Muscle layer of colon (tissue), 2 donors: ENCODE measurements around the gene MFAP3.
A peak's percentile ranks its signal among the peaks of the same experiment; 100 is the strongest.

ENCODE experiments used
- H3K27ac ChIP-seq: one replicate; pipeline ENCODE4 v1.7.0; 2013; ENCODE audit warnings: low read depth, mild to moderate bottlenecking, low read length, moderate library complexity
- H3K27me3 ChIP-seq, 2 donors: one replicate each; pipeline ENCODE4 v1.7.0; 2013; ENCODE audit warnings: low read length in 2 of 2, mild to moderate bottlenecking in 2 of 2; ENCODE audit not compliant: insufficient read depth in 2 of 2, control insufficient read depth in 1 of 2
- H3K36me3 ChIP-seq: one replicate; pipeline ENCODE4 v1.7.0; 2013; ENCODE audit warnings: mild to moderate bottlenecking, low read length; ENCODE audit not compliant: insufficient read depth
- H3K4me1 ChIP-seq: one replicate; pipeline ENCODE4 v1.7.0; 2013; ENCODE audit warnings: mild to moderate bottlenecking, low read length; ENCODE audit not compliant: insufficient read depth
- H3K4me3 ChIP-seq, 2 donors: one replicate each; pipeline ENCODE4 v1.7.0; 2013; ENCODE audit warnings: low read length in 2 of 2, low read depth in 1 of 2, mild to moderate bottlenecking in 1 of 2, moderate library complexity in 1 of 2
- H3K9ac ChIP-seq: one replicate; pipeline ENCODE4 v1.7.0; 2013; ENCODE audit warnings: low read length
- H3K9me3 ChIP-seq: one replicate; pipeline ENCODE4 v1.7.0; 2013; ENCODE audit warnings: mild to moderate bottlenecking, low read length
- donor health status: abdominal sarcoma.
- donor health status: Adenocarcinoma of cecum.

MFAP3 gene

DNA sequence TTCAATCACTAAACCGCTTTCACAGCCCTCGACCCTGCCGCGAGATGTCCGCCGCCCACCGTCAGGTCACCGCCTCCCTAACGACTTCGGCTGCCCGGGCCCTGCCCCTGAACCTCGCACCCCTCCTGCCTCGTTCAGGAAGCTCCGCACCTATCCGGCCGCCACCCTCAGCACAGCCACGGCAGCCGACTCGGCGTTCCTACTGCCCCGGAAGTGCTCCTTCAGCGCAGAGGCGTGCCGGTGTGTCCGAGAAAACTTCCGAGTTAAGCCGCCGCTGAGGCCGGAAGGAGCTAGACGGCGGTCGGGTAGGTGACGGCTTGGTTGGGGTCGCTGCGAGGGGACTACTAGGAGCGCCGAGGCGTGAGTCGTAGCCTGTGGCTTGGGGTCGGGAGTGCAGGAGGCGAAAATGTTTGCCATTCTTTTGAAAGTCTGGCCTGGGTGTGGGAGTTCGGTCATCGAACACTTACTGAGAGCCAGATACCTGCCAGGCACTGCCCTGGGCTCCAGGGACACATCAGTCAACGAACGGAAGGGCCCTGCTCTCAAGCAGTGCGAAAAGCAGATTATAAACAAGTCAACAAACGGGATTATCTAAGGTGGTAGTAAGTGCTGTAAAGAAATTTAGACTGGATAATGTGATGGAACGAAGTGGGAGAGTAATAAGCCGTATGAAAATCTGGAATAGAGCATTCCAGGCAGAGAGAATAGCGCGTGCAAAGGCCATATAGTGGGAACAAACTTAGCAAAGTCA lies at the start of gene MFAP3, which contains the start of gene FAM114A2:
TSS of gene MFAP3 (plus strand) at position 261 of the 751 bp plus-strand sequence. CDS start 10,756 bp downstream, outside the sequence.
TSS of gene FAM114A2 (minus strand) at position 204 of the 751 bp plus-strand sequence. CDS start 3,957 bp downstream, outside the sequence.
- peaks cover 22% of the 10 kb centered on the region for H3K4me1 ChIP-seq
- H3K36me3 ChIP-seq = no peaks in the 10 kb centered on the region
- peak within 1 kb of the TSS; percentile 94 for H3K27ac ChIP-seq
- no peaks in the 10 kb centered on the region for H3K27me3 ChIP-seq
- no peaks in the 10 kb centered on the region for H3K9me3 ChIP-seq
- H3K9ac ChIP-seq = peak within 1 kb of the TSS; percentile 91
- H3K4me3 ChIP-seq = peak within 1 kb of the TSS; percentile 84 to 99

DNA sequence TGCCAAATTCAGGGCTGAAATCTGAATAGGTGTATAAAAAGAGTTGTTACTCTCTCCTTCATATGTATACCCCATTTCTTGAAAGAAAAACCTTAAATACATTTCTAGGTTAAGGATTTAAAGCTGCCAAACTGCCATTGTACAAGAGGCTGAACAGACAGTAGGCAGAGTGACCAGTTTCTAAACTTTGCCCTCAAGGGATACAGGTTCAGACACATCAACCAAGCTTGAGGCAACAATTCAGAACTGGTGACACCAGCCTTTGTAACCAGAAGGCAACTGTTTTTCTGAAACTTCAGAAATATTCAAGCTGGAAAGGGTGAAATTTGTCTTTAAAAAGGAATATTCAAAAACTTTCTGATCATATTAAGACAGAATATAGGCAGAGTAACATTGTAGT lies 47.6 kb upstream of the MFAP3 start:
- no peaks in the 10 kb centered on the region for H3K9me3 ChIP-seq
- no peak overlapping the region for H3K4me3 ChIP-seq
- no peak overlapping the region for H3K9ac ChIP-seq
- no peaks in the 10 kb centered on the region for H3K4me1 ChIP-seq
- H3K27ac ChIP-seq = no peak overlapping the region
- no peaks in the 10 kb centered on the region for H3K27me3 ChIP-seq
- H3K36me3 ChIP-seq = peaks cover 19% of the 10 kb centered on the region

GRCh38 chr5:153998010-153998409 lies 40.8 kb upstream of the MFAP3 start:
- Histone ChIP-seq H3K9me3 (no peaks in the 10 kb centered on the region), H3K4me3 (no peak overlapping the region), H3K36me3 (peaks cover 18% of the 10 kb centered on the region), H3K27ac (no peak overlapping the region), H3K9ac (no peak overlapping the region), H3K27me3 (no peaks in the 10 kb centered on the region), H3K4me1 (no peaks in the 10 kb centered on the region)

GRCh38 chr5:153998768-153999167 lies 40.0 kb upstream of the MFAP3 start:
- Histone ChIP-seq H3K9me3 (no peaks in the 10 kb centered on the region), H3K4me3 (no peak overlapping the region), H3K27me3 (no peaks in the 10 kb centered on the region), H3K27ac (no peak overlapping the region), H3K9ac (no peak overlapping the region), H3K4me1 (no peaks in the 10 kb centered on the region), H3K36me3 (peaks cover 15% of the 10 kb centered on the region)

DNA sequence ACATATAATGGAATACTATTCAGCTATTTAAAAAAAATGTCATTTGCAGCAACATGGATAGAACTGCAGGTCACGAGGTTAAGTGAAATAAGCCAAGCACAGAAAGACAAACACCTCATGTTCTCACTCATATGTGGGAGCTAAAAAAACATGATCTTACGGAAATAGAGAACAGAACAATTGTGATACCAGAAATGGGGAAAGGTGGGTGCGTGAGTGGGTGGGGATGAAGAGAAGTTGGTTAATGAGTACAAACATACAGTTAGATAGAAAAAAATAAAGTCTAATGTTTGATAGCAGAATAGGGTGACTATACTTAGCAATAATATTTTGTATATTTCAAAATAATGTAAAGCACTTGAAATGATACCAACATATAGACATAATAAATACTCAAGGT lies 38.8 kb upstream of the MFAP3 start:
- Histone ChIP-seq H3K27me3 (no peaks in the 10 kb centered on the region), H3K27ac (no peak overlapping the region), H3K4me1 (no peaks in the 10 kb centered on the region), H3K36me3 (peaks cover 10% of the 10 kb centered on the region), H3K9ac (no peak overlapping the region), H3K4me3 (no peak overlapping the region), H3K9me3 (no peaks in the 10 kb centered on the region)

DNA sequence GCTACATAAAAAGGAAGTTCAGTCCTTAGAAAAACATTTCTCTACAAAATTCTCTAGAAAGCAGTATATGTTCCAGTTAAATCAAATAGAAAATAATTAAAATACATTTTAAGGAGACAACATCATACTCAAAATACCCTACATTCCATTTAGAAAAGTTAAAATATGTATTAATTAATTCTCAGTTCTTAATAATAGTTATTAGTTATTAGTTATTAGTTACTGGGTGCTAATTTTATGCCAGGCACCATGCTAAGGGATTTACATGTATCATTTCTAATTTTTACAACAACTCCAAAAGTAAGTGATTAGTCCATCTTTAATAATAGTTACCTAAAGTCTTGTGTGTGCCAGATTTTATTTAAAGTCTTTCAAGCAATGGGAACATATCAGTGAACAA lies 38.1 kb upstream of the MFAP3 start:
- Histone ChIP-seq H3K4me1 (no peaks in the 10 kb centered on the region), H3K9ac (no peak overlapping the region), H3K9me3 (no peaks in the 10 kb centered on the region), H3K27ac (no peak overlapping the region), H3K4me3 (no peak overlapping the region), H3K36me3 (peaks cover 10% of the 10 kb centered on the region), H3K27me3 (no peaks in the 10 kb centered on the region)

DNA sequence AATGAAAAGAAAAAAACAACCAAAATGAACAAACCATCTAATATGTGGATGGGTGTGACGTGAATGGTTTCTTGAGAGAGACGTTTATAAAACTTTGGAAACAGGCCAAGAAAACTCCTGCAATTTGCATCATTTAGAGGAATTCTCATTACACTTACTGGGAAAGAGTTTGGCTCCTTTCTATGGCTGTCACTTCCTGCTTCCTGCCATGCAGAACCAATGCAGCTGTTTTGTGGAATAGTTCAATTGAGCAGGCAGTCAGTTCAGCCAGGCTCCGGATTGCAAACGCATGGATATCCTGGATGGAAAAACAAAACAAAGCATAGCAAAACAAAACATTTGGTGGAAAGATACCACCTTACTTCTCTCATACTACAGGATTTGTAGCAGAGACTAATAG lies 36.7 kb upstream of the MFAP3 start:
- Histone ChIP-seq H3K9me3 (no peaks in the 10 kb centered on the region), H3K9ac (no peak overlapping the region), H3K4me3 (no peak overlapping the region)

GRCh38 chr5:154002511-154003020 lies 36.2 kb upstream of the MFAP3 start:
- Histone ChIP-seq H3K4me1 (no peaks in the 10 kb centered on the region), H3K4me3 (no peak overlapping the region), H3K27ac (peak overlapping the region; percentile 42), H3K9ac (no peak overlapping the region), H3K9me3 (no peaks in the 10 kb centered on the region), H3K27me3 (no peaks in the 10 kb centered on the region), H3K36me3 (peaks cover 3% of the 10 kb centered on the region)

More for the DNA sequence above, 36.7 kb upstream of the MFAP3 start:
- Histone ChIP-seq H3K4me1 (no peaks in the 10 kb centered on the region), H3K27me3 (no peaks in the 10 kb centered on the region), H3K36me3 (peaks cover 8% of the 10 kb centered on the region), H3K27ac (no peak overlapping the region)

GRCh38 chr5:154005648-154006047 lies 33.1 kb upstream of the MFAP3 start:
- Histone ChIP-seq H3K4me3 (no peak overlapping the region), H3K4me1 (no peaks in the 10 kb centered on the region), H3K9me3 (no peaks in the 10 kb centered on the region), H3K36me3 (peaks cover 3% of the 10 kb centered on the region), H3K9ac (no peak overlapping the region), H3K27me3 (no peaks in the 10 kb centered on the region), H3K27ac (no peak overlapping the region)

DNA sequence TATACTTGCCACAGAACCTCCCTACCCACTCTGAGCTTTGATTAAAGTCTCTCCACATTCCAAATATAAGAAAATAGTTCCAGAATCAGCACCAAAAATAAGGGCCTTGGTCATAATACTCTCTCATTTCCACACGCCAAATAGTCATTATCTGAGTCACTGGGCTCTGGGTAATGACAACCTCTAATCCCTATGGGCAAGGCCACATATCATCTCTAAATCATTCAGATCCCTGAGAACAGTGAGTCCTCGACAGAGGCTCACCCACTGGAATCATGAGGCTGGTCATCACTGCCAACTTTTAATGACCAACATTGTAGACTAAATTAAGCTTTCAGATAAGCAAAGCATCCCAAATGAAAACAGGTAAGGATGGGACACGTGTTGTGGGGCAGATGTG lies 28.1 kb upstream of the MFAP3 start:
- no peak overlapping the region for H3K9ac ChIP-seq

DNA sequence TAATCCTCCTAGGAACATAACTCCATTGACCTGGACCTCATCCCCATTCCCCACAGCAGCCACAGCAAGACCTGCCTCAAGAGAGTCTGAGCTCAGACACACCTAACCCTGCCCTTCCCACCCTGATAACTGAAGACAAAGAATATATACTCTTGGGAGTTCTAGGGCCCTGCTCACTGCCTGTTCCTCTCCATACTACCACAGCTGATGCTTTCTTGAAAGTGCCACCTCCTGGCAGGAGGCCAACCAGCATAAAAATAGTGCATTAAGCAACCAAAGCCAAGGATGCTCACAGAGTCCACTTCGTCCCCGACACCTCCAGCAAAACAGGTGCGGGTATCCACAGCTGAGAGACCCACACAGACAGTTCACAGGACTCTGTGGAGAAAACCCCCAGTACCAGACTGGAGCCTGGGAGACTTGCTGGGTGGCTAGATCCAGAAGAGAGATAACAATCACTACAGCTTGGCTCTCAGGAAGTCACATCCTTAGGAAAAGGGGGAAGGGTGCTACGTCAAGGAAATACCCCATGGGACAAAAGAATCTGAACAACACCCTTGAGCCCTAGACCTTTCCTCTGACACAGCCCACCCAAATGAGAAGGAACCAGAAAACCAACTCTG lies 23.6 kb upstream of the MFAP3 start:
- Histone ChIP-seq H3K9me3 (no peaks in the 10 kb centered on the region), H3K9ac (no peak overlapping the region), H3K27ac (no peak overlapping the region), H3K4me3 (no peak overlapping the region), H3K4me1 (no peaks in the 10 kb centered on the region), H3K27me3 (no peaks in the 10 kb centered on the region), H3K36me3 (no peaks in the 10 kb centered on the region)

More for the DNA sequence above, 28.1 kb upstream of the MFAP3 start:
- Histone ChIP-seq H3K36me3 (no peaks in the 10 kb centered on the region), H3K9me3 (no peaks in the 10 kb centered on the region), H3K4me3 (no peak overlapping the region), H3K27ac (no peak overlapping the region), H3K4me1 (no peaks in the 10 kb centered on the region), H3K27me3 (no peaks in the 10 kb centered on the region)
